ENCODE measurements around the gene RAB8A. TPM values are rescaled to one million over a fixed set of nuclear protein-coding genes. Genes with fewer than 3 reads are reported as not detected.
"Not testable (repeated sequence)": the region's sequence is repeated elsewhere in the genome, so short reads cannot be mapped to it uniquely, and the experiment has no call there.

Gene RAB8A
- total RNA-seq, 1 donor from 2014 or later = 235 TPM

DNA sequence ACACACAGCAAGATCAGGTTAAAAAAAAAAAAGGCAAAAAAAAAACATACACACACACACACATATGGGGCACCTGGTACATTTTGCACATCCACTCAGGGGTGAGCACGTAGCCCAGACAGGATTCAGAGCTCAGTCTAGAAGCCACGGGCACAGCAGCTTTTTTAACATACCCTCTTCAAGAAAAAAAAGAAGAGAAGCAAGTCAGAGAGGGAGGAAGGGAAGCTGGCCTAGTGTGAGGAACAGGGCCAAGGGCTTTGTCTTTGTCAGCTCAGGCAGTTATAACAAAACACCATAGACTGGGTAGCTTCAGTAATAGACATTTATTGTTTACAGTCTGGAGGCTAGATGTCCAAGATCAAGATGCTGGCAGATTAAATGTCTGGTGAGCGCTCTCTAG, 37.7 kb upstream of the RAB8A start:
- Mint-ChIP-seq H3K4me1 (ENCODE audit: low read depth) (peaks cover 50% of the 10 kb centered on the region), H3K9me3 (no peaks in the 10 kb centered on the region), H3K27ac (peak overlapping the region; percentile 85), H3K27me3 (ENCODE audit: insufficient read depth) (no peaks in the 10 kb centered on the region), H3K36me3 (ENCODE audit: low read depth) (peaks cover 16% of the 10 kb centered on the region), H3K4me3 (peak overlapping the region; percentile 88)
- DNase-seq (ENCODE audit: low spot score) = no peak
- intact Hi-C loops (cut with micrococcal nuclease) = loop anchor here (10.0 kb wide), 1 partner anchor 609 kb away; the partner anchor contains the start of gene RASAL3

DNA sequence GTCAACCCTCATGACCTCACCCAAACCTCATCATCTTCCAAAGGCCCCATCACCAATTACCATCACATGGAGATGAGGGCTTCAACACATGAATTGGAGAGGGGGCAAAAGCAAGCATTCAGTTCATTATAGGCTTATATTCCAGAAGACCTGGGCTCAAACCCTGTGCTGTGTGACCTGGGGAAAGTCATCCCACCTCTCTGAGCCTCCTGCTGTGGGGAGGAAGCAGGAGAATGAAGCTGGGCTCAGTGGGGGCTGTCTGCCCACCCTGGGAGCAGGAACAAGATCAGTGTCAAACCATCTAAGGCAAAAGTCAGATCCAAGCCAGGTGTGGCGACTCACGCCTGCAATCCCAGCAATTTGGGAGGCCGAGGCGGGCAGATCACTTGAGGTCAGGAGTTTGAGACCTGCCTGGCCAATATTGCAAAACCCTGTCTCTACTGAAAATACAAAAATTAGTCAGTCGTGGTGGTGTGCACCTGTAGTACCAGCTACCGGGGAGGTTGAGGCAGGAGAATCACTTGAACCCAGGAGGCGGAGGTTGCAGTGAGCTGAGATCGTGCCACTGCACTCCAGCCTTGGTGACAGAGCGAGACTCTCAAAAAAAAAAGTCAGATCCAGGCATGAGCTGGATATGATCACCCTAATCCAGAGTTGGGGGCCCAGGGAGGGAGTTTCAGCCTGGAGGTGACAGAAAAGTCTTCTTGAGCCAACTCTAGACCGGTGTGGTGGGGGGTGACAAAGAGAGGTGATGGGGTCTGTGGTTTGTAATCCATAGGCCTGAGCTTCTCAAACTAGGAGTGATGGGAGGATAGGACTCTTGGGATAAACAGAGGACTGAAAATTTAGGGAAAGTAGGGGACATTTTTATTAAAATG, 37.0 kb upstream of the RAB8A start:
- no peak for DNase-seq (ENCODE audit: low spot score)
- Mint-ChIP-seq H3K4me3 (peak overlapping the region; percentile 88), H3K9me3 (no peaks in the 10 kb centered on the region), H3K4me1 (ENCODE audit: low read depth) (peaks cover 55% of the 10 kb centered on the region), H3K36me3 (ENCODE audit: low read depth) (peaks cover 18% of the 10 kb centered on the region), H3K27ac (peak overlapping the region; percentile 85), H3K27me3 (ENCODE audit: insufficient read depth) (no peaks in the 10 kb centered on the region)
- intact Hi-C loops (cut with micrococcal nuclease) = loop anchor here (5.0 to 10.0 kb wide), 2 partner anchors 513 to 610 kb away; partner anchors contain the start of gene RASAL3

DNA sequence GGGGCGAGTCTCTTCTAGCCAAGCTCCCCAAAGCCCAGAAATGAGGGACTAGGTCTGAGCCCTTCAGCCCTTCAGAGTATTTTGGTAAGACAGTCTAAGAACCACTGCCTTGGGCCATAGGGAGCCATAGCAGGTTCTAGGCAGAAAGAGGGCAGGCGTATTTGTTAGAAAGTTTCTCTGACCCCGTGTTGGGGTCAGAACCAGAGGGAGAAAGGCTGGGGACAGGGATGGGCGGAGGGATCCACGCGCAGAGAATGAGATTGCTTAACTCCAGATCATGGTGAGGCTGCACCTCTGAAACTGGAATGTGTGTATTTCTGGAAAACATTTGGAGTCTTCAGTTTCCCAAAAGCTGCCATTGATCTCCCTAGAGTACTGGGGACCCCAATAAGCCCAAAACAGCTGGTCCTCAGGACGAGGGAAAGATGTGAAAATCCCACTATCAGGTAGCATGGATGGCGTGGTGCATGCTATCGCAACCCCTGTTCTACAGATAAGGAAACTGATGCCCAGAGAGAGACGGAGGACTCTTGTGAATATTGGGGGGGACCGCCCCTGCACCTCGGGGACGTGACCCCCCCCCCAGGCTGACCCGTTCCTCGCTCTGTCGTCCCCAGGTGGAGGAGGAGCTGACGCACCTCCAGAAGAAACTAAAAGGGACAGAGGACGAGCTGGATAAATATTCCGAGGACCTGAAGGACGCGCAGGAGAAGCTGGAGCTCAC, 36.1 kb upstream of the RAB8A start:
- Mint-ChIP-seq H3K4me3 (peak overlapping the region; percentile 88), H3K4me1 (ENCODE audit: low read depth) (peaks cover 63% of the 10 kb centered on the region), H3K27me3 (ENCODE audit: insufficient read depth) (no peaks in the 10 kb centered on the region), H3K9me3 (no peaks in the 10 kb centered on the region), H3K36me3 (ENCODE audit: low read depth) (peaks cover 23% of the 10 kb centered on the region), H3K27ac (peak overlapping the region; percentile 85)
- intact Hi-C loops (cut with micrococcal nuclease) = loop anchor here (5.0 to 10.0 kb wide), 2 partner anchors 512 to 611 kb away; partner anchors contain the start of gene RASAL3
- DNase-seq (ENCODE audit: low spot score) = no peak

DNA sequence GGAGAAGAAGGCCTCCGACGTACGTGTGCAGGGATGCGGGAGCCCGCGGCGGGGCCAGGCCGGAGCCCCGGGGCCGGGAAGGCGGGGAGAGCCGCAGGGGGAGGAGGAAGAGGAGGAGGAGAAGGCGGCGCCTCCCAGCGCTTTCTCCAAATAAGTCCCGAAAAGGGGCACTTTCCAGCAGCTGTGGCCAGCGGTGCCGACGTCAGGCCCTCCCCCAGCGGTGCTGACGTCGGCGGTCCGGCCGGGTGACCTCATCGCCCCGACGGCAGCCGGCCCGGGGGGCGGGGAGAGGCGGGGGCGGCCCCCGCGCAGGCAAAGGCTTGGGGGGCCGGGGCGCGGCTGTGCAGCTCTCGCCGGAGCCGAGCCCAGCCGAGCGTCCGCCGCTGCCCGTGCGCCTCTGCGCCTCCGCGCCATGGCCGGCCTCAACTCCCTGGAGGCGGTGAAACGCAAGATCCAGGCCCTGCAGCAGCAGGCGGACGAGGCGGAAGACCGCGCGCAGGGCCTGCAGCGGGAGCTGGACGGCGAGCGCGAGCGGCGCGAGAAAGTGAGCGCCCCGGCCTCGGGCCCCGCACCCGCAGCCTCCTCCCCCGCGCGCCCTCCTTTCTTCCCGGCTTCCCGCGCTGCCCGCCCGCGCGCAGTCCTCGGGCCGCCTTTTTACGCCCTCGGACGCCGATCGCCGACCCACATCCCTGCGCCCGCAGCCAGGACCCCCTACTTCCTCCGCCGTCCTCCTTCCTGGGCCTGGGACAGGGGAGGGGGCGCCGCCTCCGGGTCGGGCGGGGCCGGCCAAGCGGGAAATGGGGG, 35.3 kb upstream of the RAB8A start, which contains the start of gene TPM4:
Gene TPM4, plus strand, starts transcription at position 342 of the 804 bp plus-strand sequence. Its CDS starts 71 bp downstream, at position 413.
- H3K36me3 Mint-ChIP-seq (ENCODE audit: low read depth) = peaks cover 29% of the 10 kb centered on the region
- no peaks in the 10 kb centered on the region for H3K27me3 Mint-ChIP-seq (ENCODE audit: insufficient read depth)
- intact Hi-C loops (cut with micrococcal nuclease) = loop anchor here (5.0 to 10.0 kb wide), 2 partner anchors 511 to 612 kb away; partner anchors contain the start of gene RASAL3
- DNase-seq (ENCODE audit: low spot score) = peak; percentile 88
- no peaks in the 10 kb centered on the region for H3K9me3 Mint-ChIP-seq
- peak within 1 kb of the TSS; percentile 88 for H3K4me3 Mint-ChIP-seq
- peak within 1 kb of the TSS; percentile 98 for H3K27ac Mint-ChIP-seq
- H3K4me1 Mint-ChIP-seq (ENCODE audit: low read depth) = peaks cover 70% of the 10 kb centered on the region

DNA sequence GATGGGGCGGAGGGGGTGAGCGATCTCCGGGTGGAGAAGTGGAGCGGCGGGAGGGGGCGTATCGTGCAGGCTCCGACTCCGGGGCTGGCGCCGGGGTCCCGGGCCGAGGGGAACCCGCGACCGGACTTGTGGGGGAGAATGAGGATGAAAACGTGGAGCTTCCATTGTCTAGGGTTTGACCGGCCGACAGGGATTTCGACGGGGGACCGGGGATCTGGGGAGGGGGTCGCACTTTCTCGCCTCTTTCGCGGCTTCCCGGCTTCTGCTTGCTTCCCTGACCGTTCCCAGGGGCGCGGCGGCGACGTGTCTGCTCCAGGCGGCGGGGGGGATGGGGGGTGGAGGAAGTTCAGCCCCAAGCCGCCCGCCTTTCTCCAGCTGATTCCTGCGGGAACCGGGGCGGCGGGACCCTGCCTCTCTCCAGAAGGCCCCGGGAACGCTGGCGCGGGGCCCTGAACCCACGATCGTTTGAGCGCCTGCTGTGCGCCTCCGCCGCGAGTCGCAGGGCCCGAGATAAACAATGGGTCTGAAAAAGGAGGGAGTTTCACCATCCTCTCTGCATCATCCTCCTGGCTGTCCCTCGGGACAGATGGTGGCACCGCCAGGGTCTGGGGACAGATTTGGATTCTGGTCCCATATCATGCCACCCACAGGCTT, 34.6 kb upstream of the RAB8A start:
- intact Hi-C loops (cut with micrococcal nuclease) = loop anchor here (5.0 to 10.0 kb wide), 2 partner anchors 510 to 612 kb away; partner anchors contain the start of gene RASAL3
- peaks cover 36% of the 10 kb centered on the region for H3K36me3 Mint-ChIP-seq (ENCODE audit: low read depth)
- H3K27me3 Mint-ChIP-seq (ENCODE audit: insufficient read depth) = no peaks in the 10 kb centered on the region
- peaks cover 76% of the 10 kb centered on the region for H3K4me1 Mint-ChIP-seq (ENCODE audit: low read depth)
- peak overlapping the region; percentile 98 for H3K27ac Mint-ChIP-seq
- H3K4me3 Mint-ChIP-seq = peak overlapping the region; percentile 85
- no peaks in the 10 kb centered on the region for H3K9me3 Mint-ChIP-seq
- no peak for DNase-seq (ENCODE audit: low spot score)

DNA sequence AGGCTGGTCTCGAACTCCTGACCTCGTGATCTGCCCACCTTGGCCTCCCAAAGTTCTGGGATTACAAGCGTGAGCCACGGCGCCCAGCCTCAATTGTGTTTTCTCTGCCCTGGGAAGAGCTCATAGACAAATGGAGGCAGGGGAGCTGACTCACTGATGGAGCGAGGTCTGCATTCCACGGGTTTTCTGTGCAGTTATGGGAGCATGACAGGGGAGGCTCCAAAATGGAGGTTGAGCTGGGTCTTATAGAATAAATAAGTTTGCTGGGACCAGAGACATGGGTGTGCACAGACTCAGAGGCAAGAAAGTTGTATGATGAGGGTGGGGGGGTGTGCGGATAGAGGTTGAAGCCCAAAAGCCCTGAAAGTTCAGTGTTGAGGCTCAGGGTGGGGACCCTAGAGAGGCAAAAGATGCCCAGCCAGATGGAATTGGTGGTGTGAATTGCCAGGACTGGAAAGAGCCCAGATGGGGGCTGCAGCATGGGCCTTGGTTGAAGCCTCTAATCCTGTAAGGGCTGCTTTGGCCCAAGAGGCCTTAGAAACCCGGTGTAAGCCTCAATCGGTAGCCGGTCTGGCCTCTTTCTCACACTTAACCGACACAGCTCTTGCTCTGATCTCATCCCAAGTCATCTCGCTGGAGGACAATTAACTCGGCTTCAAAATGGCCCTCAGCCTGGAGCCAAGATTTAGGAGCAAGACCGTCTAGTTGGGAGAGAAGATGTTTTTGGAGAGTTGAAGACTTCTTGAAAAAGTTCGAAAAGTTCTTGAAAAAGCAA, 33.5 kb upstream of the RAB8A start:
- H3K9me3 Mint-ChIP-seq = no peaks in the 10 kb centered on the region
- intact Hi-C loops (cut with micrococcal nuclease) = loop anchor here (1.0 to 10.0 kb wide), 8 partner anchors 8 to 777 kb away; partner anchors contain the start of gene RASAL3
- H3K4me1 Mint-ChIP-seq (ENCODE audit: low read depth) = peaks cover 75% of the 10 kb centered on the region
- H3K27me3 Mint-ChIP-seq (ENCODE audit: insufficient read depth) = no peaks in the 10 kb centered on the region
- H3K4me3 Mint-ChIP-seq = peak overlapping the region; percentile 85
- DNase-seq (ENCODE audit: low spot score) = peak; percentile 24
- H3K36me3 Mint-ChIP-seq (ENCODE audit: low read depth) = peaks cover 45% of the 10 kb centered on the region
- H3K27ac Mint-ChIP-seq = peak overlapping the region; percentile 98

DNA sequence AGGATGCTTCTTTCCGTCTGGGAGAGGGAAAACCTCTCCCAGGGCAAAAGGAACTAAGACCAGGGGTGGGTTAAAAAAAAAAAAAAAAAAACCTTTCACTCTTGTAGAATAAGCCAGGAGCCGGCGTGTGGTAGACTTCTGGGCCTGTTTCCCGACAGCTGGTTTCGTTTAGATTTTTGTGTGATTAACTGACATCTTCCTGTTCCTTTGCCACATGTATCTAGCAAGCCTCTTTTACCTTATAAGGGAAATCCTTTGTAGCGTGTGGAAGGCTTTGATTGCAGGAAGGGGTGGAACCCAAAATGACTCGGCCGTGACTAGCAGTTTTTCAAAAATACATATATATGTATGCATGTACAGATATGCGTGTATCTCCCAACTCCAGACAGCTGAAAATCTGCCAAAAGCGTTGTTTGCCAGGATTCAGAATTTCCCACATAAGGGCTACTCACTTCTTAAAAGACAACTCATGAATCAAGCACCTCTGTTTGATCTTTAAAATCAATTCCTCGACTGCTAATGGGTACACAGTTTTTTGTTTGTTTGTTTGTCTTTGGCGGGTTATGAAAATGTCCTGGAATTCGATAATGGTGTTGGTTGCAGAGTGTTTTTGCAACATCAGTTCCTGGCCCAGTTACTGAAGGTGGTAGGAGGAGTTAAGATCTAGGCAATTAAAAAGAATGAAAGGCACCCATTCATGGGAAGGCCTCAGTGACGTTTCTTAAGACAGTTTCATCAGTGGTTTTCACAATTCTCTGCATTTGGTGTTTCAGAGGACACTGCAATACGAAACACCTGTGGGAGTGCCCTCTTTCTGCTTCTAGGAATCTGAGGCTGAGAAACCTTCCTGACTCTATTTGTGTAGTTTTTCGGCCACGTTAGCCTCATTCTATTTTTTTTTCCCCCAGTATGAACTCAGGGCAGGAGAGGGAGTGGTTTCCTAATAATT, 32.7 kb upstream of the RAB8A start:
- intact Hi-C loops (cut with micrococcal nuclease) = loop anchor here (1.0 to 10.0 kb wide), 13 partner anchors 7 to 778 kb away; partner anchors contain the start of genes MED26, RAB8A and RASAL3
- H3K36me3 Mint-ChIP-seq (ENCODE audit: low read depth) = peaks cover 49% of the 10 kb centered on the region

DNA sequence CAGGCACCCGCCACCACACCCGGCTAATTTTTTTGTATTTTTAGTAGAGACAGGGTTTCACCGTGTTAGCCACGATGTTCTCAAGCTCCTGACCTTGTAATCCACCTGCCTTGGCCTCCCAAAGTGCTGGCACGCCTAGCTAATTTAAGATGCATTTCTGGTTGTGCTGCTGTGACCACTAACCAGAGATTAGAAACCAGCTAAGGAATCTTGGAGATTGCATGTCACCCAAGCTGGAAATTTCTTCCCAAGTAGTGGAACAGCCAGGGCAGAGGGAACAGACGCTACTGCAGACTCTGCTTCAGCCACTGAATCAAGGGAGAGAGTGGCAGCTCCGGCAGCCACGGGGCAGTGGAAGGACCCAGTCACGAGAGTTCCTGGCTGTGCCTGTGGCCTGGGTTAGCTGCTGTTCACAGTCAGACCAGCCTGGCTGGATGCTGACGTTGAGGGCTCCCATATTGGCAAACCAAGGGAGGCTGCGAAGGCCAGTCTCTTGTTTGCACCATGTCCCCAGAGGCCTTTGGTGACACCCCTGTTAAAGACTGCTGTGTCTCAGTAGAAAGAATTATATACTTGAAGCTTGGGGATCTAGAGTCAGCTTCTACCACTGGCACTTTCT, 27.5 kb upstream of the RAB8A start:
- no peaks in the 10 kb centered on the region for H3K9me3 Mint-ChIP-seq
- intact Hi-C loops (cut with micrococcal nuclease) = no loop called here
- peaks cover 66% of the 10 kb centered on the region for H3K36me3 Mint-ChIP-seq (ENCODE audit: low read depth)
- H3K4me1 Mint-ChIP-seq (ENCODE audit: low read depth) = peaks cover 82% of the 10 kb centered on the region
- H3K4me3 Mint-ChIP-seq = peak overlapping the region; percentile 81
- no peak for DNase-seq (ENCODE audit: low spot score)
- H3K27ac Mint-ChIP-seq = peak overlapping the region; percentile 97
- H3K27me3 Mint-ChIP-seq (ENCODE audit: insufficient read depth) = no peaks in the 10 kb centered on the region

More for the DNA sequence above, 32.7 kb upstream of the RAB8A start:
- no peaks in the 10 kb centered on the region for H3K27me3 Mint-ChIP-seq (ENCODE audit: insufficient read depth)
- H3K4me1 Mint-ChIP-seq (ENCODE audit: low read depth) = peaks cover 73% of the 10 kb centered on the region
- DNase-seq (ENCODE audit: low spot score) = peak; percentile 74
- H3K4me3 Mint-ChIP-seq = peak overlapping the region; percentile 85
- H3K27ac Mint-ChIP-seq = peak overlapping the region; percentile 98
- no peaks in the 10 kb centered on the region for H3K9me3 Mint-ChIP-seq

DNA sequence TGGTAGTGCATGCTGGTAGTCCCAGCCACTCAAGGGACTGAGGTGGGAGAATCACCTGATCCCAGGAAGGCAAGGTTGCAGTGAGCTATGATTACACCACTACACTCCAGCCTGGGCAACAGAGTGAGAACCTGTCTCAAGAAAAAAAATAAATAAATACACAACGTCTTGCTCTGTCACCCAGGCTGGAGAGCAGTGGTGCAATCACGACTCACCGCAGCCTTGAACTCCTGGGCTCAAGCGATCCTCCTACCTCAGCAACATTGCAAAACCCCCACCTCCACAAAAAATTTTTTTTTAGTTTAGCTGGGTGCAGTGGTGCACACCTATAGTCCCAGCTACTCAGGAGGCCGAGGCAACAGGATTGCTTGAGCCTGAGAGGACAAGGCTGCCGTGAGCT, 26.6 kb upstream of the RAB8A start:
- H3K4me1 Mint-ChIP-seq (ENCODE audit: low read depth) = peaks cover 79% of the 10 kb centered on the region
- intact Hi-C loops (cut with micrococcal nuclease) = no loop called here
- H3K27ac Mint-ChIP-seq = peak overlapping the region; percentile 97
- no peaks in the 10 kb centered on the region for H3K27me3 Mint-ChIP-seq (ENCODE audit: insufficient read depth)
- peaks cover 69% of the 10 kb centered on the region for H3K36me3 Mint-ChIP-seq (ENCODE audit: low read depth)
- H3K9me3 Mint-ChIP-seq = no peaks in the 10 kb centered on the region
- DNase-seq (ENCODE audit: low spot score) = no peak
- H3K4me3 Mint-ChIP-seq = peak overlapping the region; percentile 81

DNA sequence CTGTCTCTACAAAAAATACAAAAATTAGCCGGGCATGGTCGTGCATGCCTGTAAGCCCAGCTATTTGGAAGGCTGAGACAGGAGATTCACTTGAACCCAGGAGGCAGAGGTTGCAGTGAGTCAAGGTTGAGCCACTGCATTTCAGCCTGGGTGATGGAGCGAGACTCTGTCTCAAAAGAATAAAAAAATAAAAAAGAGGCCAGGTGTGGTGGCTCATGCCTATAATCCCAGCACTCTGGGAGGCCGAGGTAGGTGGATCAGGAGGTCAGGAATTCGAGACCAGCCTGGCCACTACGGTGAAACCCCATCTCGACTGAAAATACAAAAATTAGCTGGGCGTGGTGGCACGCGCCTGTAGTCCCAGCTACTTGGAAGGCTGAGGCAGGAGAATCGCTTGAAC, 24.3 kb upstream of the RAB8A start:
- DNase-seq (ENCODE audit: low spot score); H3K27ac Mint-ChIP-seq; H3K27me3 Mint-ChIP-seq (ENCODE audit: insufficient read depth); intact Hi-C loops (cut with micrococcal nuclease); H3K4me3 Mint-ChIP-seq; H3K9me3 Mint-ChIP-seq: not testable (repeated sequence)
- H3K36me3 Mint-ChIP-seq (ENCODE audit: low read depth) = peaks cover 63% of the 10 kb centered on the region
- peaks cover 63% of the 10 kb centered on the region for H3K4me1 Mint-ChIP-seq (ENCODE audit: low read depth)

Data from activated T-helper 1 cell treated with anti-CD3 and anti-CD28 coated beads, Interleukin-12 subunit alpha, Interleukin-12 subunit beta, Interleukin-2, Interleukin-4 antibody, amounts not matched to agents 30 ng/mL and 10 ng/mL and 1 ng/mL, durations not matched to agents 14 hours and 24 hours and 36 hours (primary cell).